Activated CD8-positive, alpha-beta memory T cell treated with anti-CD3 and anti-CD28 coated beads for 36 hours (primary cell): ENCODE measurements around the gene CAPZA1. TPM values are rescaled to one million over a fixed set of nuclear protein-coding genes. Genes with fewer than 3 reads are reported as not detected.
"Not testable (repeated sequence)": the region's sequence is repeated elsewhere in the genome, so short reads cannot be mapped to it uniquely, and the experiment has no call there.

Experiments used
- CTCF ChIA-PET: fragments of 350-600 bp; sonication (Branson Sonifier 250); formaldehyde crosslinking; loops from one replicate; lab custom pipeline; 2021; ENCODE audit warnings: antibody characterized with exemption; lab: Charles Lee
- POLR2A ChIA-PET: fragments of 350-600 bp; sonication (Branson Sonifier 250); formaldehyde crosslinking; loops from one replicate; lab custom pipeline; 2021; ENCODE audit warnings: antibody characterized with exemption; lab: Charles Lee
- total RNA-seq, 2 experiments: library from RNA; stranded (reverse); gene quantifications; one replicate each; pipeline ENCODE4 v1.2.3, GENCODE V29; 2021

CAPZA1 gene
- total RNA-seq, 2 experiments from 2014 or later: 257 to 261 TPM

DNA sequence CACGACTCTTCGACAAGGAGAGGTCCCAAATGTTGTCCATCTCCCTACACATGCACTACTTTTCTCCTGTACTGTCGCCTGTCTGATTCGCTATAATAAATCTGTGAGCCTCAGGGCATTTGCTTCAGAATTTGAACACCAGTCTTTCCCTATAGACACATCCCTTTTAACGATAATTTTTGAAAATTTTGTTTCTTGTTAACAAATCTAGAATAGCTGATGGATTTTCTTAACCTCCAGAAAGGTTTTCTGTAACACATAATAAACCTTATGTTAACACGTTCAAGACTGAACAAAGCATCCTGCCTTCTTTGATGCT is 704 bp downstream of the CAPZA1 start:
- ChIA-PET POLR2A (interaction anchor here (0.5 to 1.2 kb wide), 3 partner anchors 40 to 229 kb away, joined by 3 to 7 read pairs (median 3); partner anchors contain the start of gene MOV10), CTCF (interaction anchor here (1.0 kb wide), 1 partner anchor 49 kb away, joined by 3 read pairs; no protein-coding TSS in a partner anchor)

DNA sequence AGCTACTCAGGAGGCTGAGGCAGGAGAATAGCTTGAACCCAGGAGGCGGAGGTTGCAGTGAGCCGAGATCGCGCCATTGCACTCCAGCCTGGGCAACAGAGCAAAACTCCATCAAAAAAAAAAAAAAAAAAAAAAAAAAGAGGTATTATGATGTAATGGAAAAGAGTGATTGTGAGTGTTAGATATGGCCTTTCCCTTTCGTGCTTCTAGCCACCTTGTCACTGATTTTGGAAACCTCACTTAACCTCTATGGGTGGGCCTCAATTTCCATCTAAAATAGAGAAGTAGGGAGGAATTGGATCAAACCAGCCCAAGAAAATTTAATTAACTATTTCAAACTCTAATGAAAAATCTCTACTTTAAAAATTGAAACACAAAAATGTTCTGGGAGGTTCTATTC is 4.9 kb downstream of the CAPZA1 start:
- ChIA-PET POLR2A (interaction anchor here (0.7 kb wide), 1 partner anchor 12 kb away, joined by 4 read pairs; no protein-coding TSS in a partner anchor), CTCF (interaction anchor here (0.7 kb wide), 1 partner anchor 84 kb away, joined by 3 read pairs; no protein-coding TSS in a partner anchor)

DNA sequence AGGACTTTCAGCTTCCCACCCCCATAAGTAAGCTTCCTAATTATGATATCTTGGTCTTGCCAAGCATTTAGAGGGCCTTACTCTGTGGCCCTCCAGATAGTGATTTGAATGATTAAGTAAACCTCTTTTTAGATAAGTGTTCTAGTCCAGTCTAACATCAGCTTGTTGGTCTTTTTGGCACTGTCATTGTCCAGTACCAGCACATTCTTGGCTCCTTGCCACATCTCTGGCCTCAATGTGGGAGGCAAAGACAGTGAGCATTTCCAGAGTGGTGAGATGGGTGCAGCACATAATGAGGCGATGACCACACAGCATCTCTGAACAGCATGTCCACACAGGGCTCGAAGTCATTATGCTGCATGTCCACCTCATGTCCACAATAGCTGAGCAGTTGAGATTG is 6.1 kb downstream of the CAPZA1 start:
- POLR2A ChIA-PET: interaction anchor here (0.5 to 0.7 kb wide), 2 partner anchors 10 to 11 kb away, joined by 5 read pairs; no protein-coding TSS in a partner anchor
- CTCF ChIA-PET: interaction anchor here (1.0 kb wide), 1 partner anchor 90 kb away, joined by 3 read pairs; the partner anchor contains the start of gene PPM1J

DNA sequence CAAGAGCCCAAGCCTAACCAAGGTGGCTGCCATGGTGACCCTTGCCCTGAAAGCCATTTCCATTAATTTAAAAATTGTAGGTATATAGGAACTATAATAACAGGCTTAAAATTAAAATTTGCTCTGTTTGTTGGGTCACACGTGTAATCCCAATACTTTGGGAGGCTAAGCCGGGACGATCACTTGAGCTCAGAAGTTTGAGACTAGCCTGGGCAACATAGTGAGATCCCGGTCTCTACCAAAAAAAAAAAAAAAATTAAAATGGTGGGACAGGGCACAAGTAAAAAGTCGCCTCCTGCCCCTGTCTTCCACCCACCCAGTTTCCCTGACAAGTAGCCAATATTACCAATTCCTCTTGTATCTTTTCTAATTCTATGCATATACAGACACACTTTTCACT is 6.6 kb downstream of the CAPZA1 start:
- POLR2A ChIA-PET: interaction anchor here (0.5 to 0.7 kb wide), 2 partner anchors 9 to 11 kb away, joined by 5 read pairs; no protein-coding TSS in a partner anchor
- CTCF ChIA-PET: interaction anchor here (1.0 kb wide), 1 partner anchor 89 kb away, joined by 3 read pairs; the partner anchor contains the start of gene PPM1J

DNA sequence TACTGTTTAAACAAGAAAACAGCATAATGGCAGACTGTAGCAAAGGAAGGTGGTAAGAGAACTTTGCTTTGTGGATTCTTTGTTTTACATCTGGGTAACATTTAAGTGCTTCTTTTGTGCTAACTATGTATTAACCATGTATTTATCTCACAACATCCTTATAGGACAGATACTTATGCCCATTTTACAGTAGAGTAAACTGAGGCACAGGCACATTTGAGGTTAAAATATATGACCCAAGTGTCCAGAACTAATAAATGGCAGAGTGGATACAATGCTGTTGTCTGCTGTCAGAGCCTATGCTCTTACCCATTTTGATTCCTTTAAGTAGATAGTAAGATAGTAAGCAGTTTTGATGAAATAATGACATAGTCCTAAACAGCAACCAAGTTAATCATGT is 7.3 kb downstream of the CAPZA1 start:
- CTCF ChIA-PET: no interaction called here
- POLR2A ChIA-PET: no interaction called here

DNA sequence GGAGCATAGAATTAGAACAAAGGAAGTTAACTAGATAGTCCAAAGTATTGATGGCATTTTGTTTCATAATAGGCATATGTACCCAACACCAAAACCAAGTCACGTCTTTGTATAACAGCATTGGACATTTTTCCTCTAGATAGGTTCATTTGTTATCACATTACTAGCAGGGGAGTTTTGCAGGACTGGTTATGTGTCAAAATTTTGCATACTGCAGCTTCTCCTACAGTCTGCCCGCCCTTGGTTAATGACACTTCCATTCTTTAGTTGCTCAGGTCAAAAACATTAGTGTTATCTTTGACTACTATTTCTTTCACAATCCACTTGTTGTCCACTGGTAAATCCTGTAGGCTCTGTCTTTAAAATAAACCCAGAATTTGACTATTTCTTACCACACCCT is 8.9 kb downstream of the CAPZA1 start:
- ChIA-PET CTCF (no interaction called here), POLR2A (no interaction called here)

DNA sequence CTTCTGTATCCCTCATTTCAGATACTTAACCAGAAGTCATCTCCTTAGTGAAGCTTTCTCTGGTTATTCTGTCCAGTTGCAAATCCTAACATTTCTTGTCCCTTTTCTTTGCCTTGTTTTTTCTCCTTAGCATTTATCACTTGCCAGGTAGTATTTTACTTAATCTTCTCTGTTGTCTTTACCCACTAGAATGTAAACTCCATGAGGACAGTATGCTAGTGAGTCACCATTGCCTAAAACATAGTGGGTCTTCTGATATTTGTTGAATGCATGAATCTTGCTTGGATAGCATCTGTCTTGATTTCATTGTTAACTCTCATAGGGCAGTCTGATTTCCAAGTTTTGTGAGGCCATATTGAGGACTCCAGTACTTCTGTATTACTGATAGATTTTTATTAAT is 9.6 kb downstream of the CAPZA1 start:
- POLR2A ChIA-PET: interaction anchor here (0.7 kb wide), 1 partner anchor 1766 kb away, joined by 3 read pairs; no protein-coding TSS in a partner anchor
- CTCF ChIA-PET: no interaction called here

DNA sequence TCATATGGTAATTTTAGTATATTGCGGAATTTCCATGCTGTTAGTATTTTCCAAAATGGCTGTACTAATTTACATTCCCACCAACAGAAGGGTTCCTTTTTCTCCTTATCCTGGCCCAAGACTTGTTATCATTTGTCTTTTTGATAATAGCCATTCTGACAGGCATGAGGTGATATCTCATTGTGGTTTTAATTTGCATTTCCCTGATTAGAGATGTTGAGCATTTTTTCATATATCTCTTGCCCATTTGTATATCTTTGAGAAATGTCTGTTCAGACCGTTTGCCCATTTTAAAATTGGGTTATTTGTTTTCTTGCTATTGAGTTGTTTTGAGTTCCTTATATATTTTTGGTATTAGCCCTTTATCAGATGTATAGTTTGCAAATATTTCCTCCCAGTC is 14.0 kb downstream of the CAPZA1 start:
- ChIA-PET CTCF (no interaction called here), POLR2A (no interaction called here)

DNA sequence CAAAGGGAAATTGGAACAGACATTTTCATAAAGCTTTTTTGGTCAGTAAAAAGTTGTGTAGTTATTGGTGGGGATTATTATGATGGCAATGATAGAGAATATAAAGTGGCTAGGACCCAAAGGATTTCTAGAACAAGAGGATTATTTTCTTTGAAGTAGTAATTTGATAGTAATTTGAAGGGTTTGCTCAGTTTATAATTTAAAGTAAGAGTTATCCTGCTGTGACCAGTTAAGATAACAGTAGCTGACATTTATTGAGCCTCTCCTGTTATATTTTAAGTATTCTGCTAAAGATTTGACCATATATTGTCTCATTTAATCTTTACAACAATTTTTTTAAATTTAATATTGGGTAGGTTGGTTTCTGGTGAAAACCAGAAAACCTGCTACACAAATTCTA is 14.7 kb downstream of the CAPZA1 start:
- CTCF ChIA-PET: no interaction called here
- POLR2A ChIA-PET: no interaction called here

DNA sequence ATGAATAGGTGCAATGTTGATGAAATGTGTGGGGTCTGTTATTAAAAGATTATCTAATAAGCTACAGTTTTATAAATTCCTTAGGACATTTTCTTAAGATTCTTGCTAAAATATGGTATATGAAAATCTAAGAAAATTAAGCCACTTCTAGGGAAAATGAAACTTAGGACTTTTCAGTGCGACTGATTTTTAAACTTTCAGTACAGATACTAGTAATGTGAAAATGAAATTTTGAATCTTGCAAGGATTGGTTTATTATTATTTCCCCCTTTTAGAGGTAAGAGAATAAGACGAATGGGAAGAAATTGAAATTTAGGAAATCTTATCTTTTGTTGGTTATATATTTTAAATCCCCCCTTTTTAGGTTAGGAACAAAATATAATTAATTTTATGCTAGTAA is 16.4 kb downstream of the CAPZA1 start:
- CTCF ChIA-PET: interaction anchor here (1.3 kb wide), 1 partner anchor 135 kb away, joined by 4 read pairs; no protein-coding TSS in a partner anchor
- POLR2A ChIA-PET: interaction anchor here (0.7 to 1.2 kb wide), 3 partner anchors 10 to 39 kb away, joined by 3 to 5 read pairs (median 5); partner anchors contain the start of gene MOV10

DNA sequence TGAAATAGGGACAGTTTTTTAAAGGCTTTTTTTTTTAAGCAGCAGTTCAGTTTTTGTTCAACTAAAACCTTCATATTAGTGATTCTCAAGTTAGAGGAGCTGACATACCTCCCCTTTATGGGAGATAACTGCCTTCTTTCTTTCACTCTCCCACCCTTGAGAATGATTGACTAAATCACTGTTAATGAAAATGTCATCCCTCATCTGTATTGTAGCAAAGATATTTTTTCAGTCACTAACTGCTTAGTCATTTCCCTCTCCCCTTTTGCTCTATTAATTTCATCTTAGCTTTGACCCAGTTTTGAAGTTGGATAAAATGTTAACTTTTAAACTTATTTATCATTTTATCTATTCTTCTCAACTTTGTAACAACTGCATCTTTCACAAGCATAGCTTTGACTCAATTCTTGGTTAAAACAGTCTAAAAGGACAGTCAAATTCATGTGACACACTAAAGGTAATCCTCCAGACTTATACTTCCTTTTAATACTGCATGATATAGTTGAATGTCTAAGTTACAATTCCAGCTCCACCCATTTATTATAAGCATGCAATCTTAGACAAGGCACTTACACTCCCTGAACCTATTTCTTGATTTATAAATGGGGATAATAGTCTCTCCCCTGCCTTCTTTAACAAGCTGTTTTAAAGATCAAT is 17.1 kb downstream of the CAPZA1 start:
- CTCF ChIA-PET: interaction anchor here (1.0 to 1.4 kb wide), 2 partner anchors 25 to 78 kb away, joined by 3 read pairs; partner anchors contain the start of gene PPM1J
- POLR2A ChIA-PET: interaction anchor here (0.6 to 1.2 kb wide), 4 partner anchors 11 to 38 kb away, joined by 3 to 5 read pairs (median 4); partner anchors contain the start of gene MOV10

DNA sequence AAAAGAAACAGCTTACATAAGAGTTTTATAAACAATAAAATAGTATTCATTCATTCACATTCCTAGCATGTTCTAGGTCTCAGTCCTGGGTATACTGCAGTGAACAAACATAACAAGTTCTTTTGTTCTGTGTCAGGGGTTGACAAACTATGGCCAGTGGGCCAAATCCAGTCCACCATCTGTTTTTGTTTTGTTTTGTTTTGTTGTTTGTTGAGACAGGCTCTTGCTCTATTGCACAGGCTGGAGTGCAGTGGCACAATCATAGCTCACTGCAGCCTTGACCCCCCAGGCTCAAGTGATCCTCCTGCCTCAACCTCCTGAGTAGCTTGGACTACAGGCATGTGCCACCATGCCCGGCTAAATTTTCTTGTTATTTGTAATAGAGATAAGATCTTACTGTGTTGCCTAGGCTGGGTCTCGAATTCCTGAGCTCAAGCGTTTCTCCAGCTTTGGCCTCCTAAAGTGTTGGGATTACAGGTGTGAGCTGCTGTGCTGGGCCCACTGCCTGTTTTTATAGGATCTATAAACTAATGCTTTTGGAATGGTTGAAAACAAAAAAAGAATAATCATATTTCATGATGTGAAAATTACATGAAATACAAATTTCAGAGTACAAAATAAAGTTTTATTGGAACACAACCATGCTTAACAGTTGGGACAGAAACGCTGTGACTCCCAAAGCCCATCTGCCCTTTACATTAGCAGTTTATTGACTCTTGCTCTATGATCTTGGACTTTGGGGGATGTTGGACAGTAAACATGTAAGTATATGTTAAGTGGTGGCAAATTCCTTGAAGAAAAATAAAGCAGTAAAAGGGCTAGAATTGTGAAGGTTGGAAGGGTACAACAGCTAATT is 17.9 kb downstream of the CAPZA1 start:
- CTCF ChIA-PET: interaction anchor here (0.7 to 1.4 kb wide), 4 partner anchors 15 to 77 kb away, joined by 3 read pairs; partner anchors contain the start of gene PPM1J
- POLR2A ChIA-PET: interaction anchor here (1.1 kb wide), 1 partner anchor 37 kb away, joined by 3 read pairs; the partner anchor contains the start of gene MOV10

DNA sequence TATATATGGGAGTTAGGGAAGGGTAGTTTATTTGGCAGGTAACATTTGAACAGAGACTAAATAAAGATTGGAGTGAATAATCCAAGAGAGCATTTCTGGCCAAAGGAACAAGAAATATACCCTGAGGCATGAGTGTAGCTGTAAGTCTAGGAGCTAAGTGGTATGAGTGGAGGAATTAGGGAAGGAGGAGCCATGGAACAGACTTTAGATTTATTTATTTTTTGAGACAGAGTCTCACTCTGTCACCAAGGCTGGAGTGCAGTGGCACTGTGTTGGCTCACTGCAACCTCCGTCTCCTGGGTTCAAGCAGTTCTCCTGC is 18.4 kb downstream of the CAPZA1 start:
- CTCF ChIA-PET: interaction anchor here (0.7 to 1.4 kb wide), 3 partner anchors 15 to 34 kb away, joined by 3 read pairs; no protein-coding TSS in a partner anchor
- POLR2A ChIA-PET: interaction anchor here (1.1 kb wide), 1 partner anchor 37 kb away, joined by 3 read pairs; the partner anchor contains the start of gene MOV10

DNA sequence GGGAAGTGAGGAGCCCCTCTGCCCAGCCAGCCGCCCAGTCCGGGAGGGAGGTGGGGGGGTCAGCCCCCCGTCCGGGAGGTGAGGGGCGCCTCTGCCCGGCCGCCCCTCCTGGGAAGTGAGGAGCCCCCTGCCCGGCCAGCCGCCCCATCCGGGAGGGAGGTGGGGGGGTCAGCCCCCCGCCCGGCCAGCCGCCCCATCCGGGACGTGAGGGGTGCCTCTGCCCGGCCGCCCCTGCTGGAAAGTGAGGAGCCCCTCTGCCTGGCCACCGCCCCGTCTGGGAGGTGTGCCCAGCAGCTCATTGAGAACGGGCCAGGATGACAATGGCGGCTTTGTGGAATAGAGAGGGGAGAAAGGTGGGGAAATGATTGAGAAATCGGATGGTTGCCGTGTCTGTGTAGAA is 20.8 kb downstream of the CAPZA1 start:
- CTCF ChIA-PET, POLR2A ChIA-PET: not testable (repeated sequence)

DNA sequence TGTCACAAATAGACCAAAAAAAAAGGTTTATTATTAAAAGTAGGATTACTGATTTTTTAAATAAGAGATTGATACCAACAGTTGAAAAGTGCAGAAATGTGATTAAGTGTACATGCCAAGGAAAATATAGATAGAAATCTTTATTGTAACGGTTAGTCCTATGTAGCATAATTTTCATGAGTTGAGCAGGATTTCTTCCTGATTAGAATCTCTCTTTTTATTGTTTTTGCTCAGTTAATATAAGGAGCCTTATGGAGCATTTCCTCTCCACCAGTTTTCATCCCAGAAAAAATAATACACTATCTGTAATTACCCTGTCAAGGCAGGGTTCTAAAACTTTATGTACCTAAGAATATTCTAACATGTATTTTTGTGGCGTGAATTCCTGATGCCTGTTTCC is 23.4 kb downstream of the CAPZA1 start:
- CTCF ChIA-PET: no interaction called here

DNA sequence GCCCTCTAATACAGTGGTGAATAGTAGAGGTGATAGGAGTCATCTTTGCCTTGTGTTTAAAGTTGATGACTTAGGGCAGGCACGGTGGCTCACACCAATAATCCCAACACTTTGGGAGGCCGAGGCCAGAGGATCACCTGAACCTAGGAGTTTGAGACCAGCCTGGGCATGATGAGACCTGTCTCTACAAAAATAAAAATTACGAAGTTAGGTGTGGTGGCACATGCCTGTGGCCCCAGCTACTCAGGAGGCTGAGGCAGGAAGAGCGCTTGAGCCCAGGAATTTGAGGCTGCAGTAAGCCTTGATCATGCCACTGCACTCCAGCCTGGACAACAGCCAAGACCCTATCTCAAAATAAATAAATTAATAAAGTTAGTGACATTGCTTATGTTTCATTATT is 26.6 kb downstream of the CAPZA1 start:
- ChIA-PET CTCF (no interaction called here), POLR2A (no interaction called here)

More for the DNA sequence above, 23.4 kb downstream of the CAPZA1 start:
- POLR2A ChIA-PET: no interaction called here

DNA sequence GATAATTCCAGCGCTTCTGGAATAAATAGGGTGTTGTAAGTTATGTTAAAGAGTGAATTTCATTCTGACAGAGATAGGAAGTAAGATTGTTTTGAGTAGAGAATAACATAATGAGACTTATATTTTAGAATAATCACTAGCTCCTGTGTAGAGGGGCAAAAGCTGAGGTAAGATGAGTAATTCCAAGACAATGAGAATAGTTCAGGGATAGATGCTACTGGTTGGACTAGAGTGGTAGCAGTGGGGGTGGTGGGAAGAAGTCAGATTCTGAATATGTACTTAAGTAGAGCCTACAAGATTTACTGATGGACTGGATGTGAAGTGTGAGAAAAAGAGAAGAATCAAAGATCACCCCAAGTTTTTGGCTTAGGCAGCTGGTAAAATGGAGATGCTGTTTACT is 31.6 kb downstream of the CAPZA1 start:
- POLR2A ChIA-PET: no interaction called here

DNA sequence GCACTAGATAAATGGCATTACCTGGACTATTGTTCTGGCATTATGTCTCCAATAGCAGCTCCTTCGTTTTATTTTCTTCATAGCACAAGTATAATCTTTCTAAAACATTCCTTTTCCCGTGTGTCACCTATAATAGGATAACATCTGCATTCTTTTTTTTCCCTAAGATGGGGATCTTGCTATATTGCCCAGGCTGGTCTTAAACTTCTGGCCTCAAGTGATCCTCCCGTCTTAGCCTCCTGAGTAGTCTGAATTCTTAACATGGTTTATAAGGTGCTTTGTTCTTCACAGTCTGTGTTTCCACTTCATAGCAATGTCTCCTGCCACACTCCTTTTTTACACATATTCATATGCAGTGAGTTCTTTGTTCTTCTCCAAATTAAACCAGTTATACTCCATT is 46.2 kb downstream of the CAPZA1 start:
- POLR2A ChIA-PET: no interaction called here
- CTCF ChIA-PET: no interaction called here

More for the DNA sequence above, 31.6 kb downstream of the CAPZA1 start:
- CTCF ChIA-PET: no interaction called here

DNA sequence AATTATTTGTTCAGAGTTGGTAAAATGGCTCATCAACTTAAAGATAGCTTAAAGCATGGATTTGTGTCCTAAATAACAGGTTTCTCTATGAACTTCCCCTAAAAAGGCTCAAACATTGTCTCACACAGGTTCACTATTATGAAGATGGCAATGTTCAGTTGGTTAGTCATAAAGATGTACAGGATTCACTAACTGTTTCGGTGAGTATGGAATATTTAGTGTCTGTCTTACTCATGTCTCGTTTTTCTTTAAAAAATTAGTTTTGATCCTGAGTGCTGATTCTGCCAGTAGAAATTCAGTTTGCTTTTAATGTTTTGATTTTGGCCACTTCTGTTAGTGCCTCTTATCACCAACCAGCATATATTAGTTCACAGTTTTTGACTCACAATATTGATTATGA is 47.3 kb downstream of the CAPZA1 start:
- ChIA-PET CTCF (interaction anchor here (1.2 kb wide), 1 partner anchor 33 kb away, joined by 3 read pairs; no protein-coding TSS in a partner anchor), POLR2A (no interaction called here)
